K562 (cell line): ENCODE measurements around the gene CRPPA. TPM values are rescaled to one million over a fixed set of nuclear protein-coding genes. Genes with fewer than 3 reads are reported as not detected.

ENCODE experiments used
- AFF1 ChIP-seq, 2 experiments: fragments of 450-650 bp; IDR thresholded peaks; 2 replicates each; pipeline ENCODE4 v1.6.1; 2018; ENCODE audit warnings: mild to moderate bottlenecking in 2 of 2, low read depth in 1 of 2; ENCODE audit not compliant: partially characterized antibody in 2 of 2
- ATF6 ChIP-seq: sonication (generic); formaldehyde crosslinking; IDR thresholded peaks from 2 replicates; pipeline ENCODE4 v1.4.0; 2020; ENCODE audit warnings: mild to moderate bottlenecking, missing genetic modification reagents
- ELF4 ChIP-seq: fragments of 450-650 bp; formaldehyde crosslinking; IDR thresholded peaks from 2 replicates; pipeline ENCODE4 v1.4.0; 2022; ENCODE audit warnings: missing genetic modification characterization
- IRF9 ChIP-seq: fragments of 450-650 bp; IDR thresholded peaks from 2 replicates; pipeline ENCODE4 v1.6.1; 2016; ENCODE audit warnings: missing biosample characterization, missing genetic modification characterization
- MLLT1 ChIP-seq, 2 experiments: fragments of 450-650 bp; IDR thresholded peaks; 2 replicates each; pipeline ENCODE4 v1.6.1; 2016
- NFRKB ChIP-seq: fragments of 450-650 bp; IDR thresholded peaks from 2 replicates; pipeline ENCODE4 v1.6.1; 2016; ENCODE audit warnings: low read depth
- SRSF3 ChIP-seq: fragments of 200-400 bp; formaldehyde crosslinking; IDR thresholded peaks from 2 replicates; pipeline ENCODE4 v1.6.1; 2016; ENCODE audit warnings: mild to moderate bottlenecking, low read length, moderate library complexity; ENCODE audit not compliant: insufficient read depth
- YY1 ChIP-seq, 3 experiments: IDR thresholded peaks; 2 replicates each; pipeline ENCODE4 v1.6.1; 2011; ENCODE audit warnings: low read length in 2 of 3, mild to moderate bottlenecking in 2 of 3, moderate library complexity in 2 of 3, borderline replicate concordance in 1 of 3, control low read depth in 1 of 3, low read depth in 1 of 3; ENCODE audit not compliant: insufficient read depth in 3 of 3, insufficient replicate concordance in 2 of 3, control insufficient read depth in 1 of 3, insufficient read length in 1 of 3; ENCODE audit errors: extremely low read depth in 1 of 3
- ZNF384 ChIP-seq: IDR thresholded peaks from 2 replicates; pipeline ENCODE4 v1.6.1; 2012; ENCODE audit warnings: low read depth, low read length, improper control_type of control experiment
- ZNF395 ChIP-seq: fragments of 200-800 bp; sonication (Bioruptor generic); IDR thresholded peaks from 2 replicates; pipeline ENCODE4 v1.6.1; 2017; ENCODE audit warnings: missing genetic modification characterization, missing compliant biosample characterization
- ZNF592 ChIP-seq: fragments of 450-650 bp; IDR thresholded peaks from 2 replicates; pipeline ENCODE4 v1.6.1; 2017; ENCODE audit warnings: antibody characterized with exemption, mild to moderate bottlenecking
- polyA plus RNA-seq, 8 experiments: library from polyadenylated mRNA; depleted of rRNA in 4 of 8; stranded (reverse) in 5 of 8; unstranded in 3 of 8; fragments of >200 nt; fragmentation: Nextera tagmentation in 2 of 8; fragmentation: Illumina TruSeq in 1 of 8; extraction: Ambion mirVana in 2 of 8; extraction: Trizol in 1 of 8; gene quantifications; 2 replicates each; pipeline versions ENCODE4 v1.2.1 to v1.2.3, GENCODE V29; 2011 to 2014; ENCODE audit warnings: inconsistent platforms in 1 of 8, missing spikeins in 1 of 8
- total RNA-seq, 7 experiments: library from RNA; depleted of rRNA in 6 of 7; stranded (reverse); fragments of >200 nt in 6 of 7; fragmentation: Illumina TruSeq in 2 of 7; extraction: Trizol in 2 of 7; gene quantifications; 2 replicates each; pipeline versions ENCODE4 v1.2.1 to v1.2.3, GENCODE V29; 2011 to 2021; ENCODE audit warnings: low replicate concordance in 1 of 7

The CRPPA gene
- total and polyA plus RNA-seq, 9 of the 15 experiments (the other 6 are each of a cell fraction or from before 2014, with no cell fraction given) = 3.9 to 14.4 (median 7.8) TPM

- TF ChIP-seq AFF1 (IDR thresholded peaks at IDR 0.05; ENCODE audit: low read depth in 1 of 2, partially characterized antibody in 2 of 2) (peak in 1 of 2 experiments; percentile 48), IRF9 (tag) (no peak), ELF4 (CRISPR knock-in tag) (0 out of 2 replicates have a peak, but pooled peaks have one; percentile 8), MLLT1 (IDR thresholded peaks at IDR 0.05) (peak in 1 of 2 experiments; percentile 60; a peak in 2 of 4 replicates), ZNF395 (CRISPR knock-in tag) (peak; percentile 67; the same call in 1 of the 2 replicates), ZNF592 (no peak), ZNF384 (peak; percentile 91), NFRKB (0 out of 2 replicates have a peak, but pooled peaks have one; percentile 32), YY1 (IDR thresholded peaks at IDR 0.05; ENCODE audit: borderline replicate concordance in 1 of 3, control insufficient read depth in 1 of 3, extremely low read depth in 1 of 3, insufficient read depth in 3 of 3, insufficient read length in 1 of 3, insufficient replicate concordance in 2 of 3, low read depth in 1 of 3, low read length in 2 of 3) (peak in 1 of 3 experiments; percentile 39), SRSF3 (no peak), ATF6 (CRISPR knock-in tag) (peak; percentile 17; the same call in 1 of the 2 replicates)
Observed at GRCh38 chr7:16420329-16420648, 1.0 kb downstream of the CRPPA start (continued).
